CD4-positive, alpha-beta T cell treated with Interleukin-6 for 4 hours (primary cell): ENCODE measurements around the gene PLBD2.

Experiments used
- DNase-seq: peaks from one replicate; pipeline ENCODE4 v3.0.0-alpha.2; 2020; ENCODE audit warnings: mixed read lengths

The PLBD2 gene

GRCh38 chr12:113371808-113372207 lies 13.4 kb downstream of the PLBD2 start:
- DNase-seq = no peak

- DNase-seq = no peak
These were observed 14.0 kb downstream of the PLBD2 start for GRCh38 chr12:113372371-113372770.

- no peak for DNase-seq
These were observed 15.1 kb downstream of the PLBD2 start for GRCh38 chr12:113373440-113373839.

- no peak for DNase-seq
These were observed 15.6 kb downstream of the PLBD2 start for GRCh38 chr12:113373969-113374368.

GRCh38 chr12:113374823-113375428 lies 16.5 kb downstream of the PLBD2 start:
- DNase-seq = no peak

GRCh38 chr12:113378291-113378690 lies 19.9 kb downstream of the PLBD2 start:
- no peak for DNase-seq

- no peak for DNase-seq
These were observed 22.8 kb downstream of the PLBD2 start for GRCh38 chr12:113381220-113381619.

- DNase-seq = no peak
These were observed 23.8 kb downstream of the PLBD2 start for GRCh38 chr12:113382206-113382605.

GRCh38 chr12:113384778-113385177 lies 26.4 kb downstream of the PLBD2 start:
- no peak for DNase-seq

- DNase-seq = no peak
These were observed 27.0 kb downstream of the PLBD2 start for GRCh38 chr12:113385282-113385882.

- no peak for DNase-seq
These were observed 28.6 kb downstream of the PLBD2 start for GRCh38 chr12:113386866-113387566.

GRCh38 chr12:113387631-113388030 lies 29.2 kb downstream of the PLBD2 start:
- no peak for DNase-seq

GRCh38 chr12:113388351-113388750 lies 30.0 kb downstream of the PLBD2 start:
- no peak for DNase-seq

GRCh38 chr12:113390064-113391043 lies 32.0 kb downstream of the PLBD2 start:
- DNase-seq = no peak

GRCh38 chr12:113391145-113391544 lies 32.8 kb downstream of the PLBD2 start:
- DNase-seq = no peak

GRCh38 chr12:113391650-113392337 lies 33.4 kb downstream of the PLBD2 start:
- no peak for DNase-seq

- no peak for DNase-seq
These were observed 34.1 kb downstream of the PLBD2 start for GRCh38 chr12:113392520-113392919.

- DNase-seq = no peak
These were observed 34.7 kb downstream of the PLBD2 start for GRCh38 chr12:113392988-113393579.

GRCh38 chr12:113393749-113394148 lies 35.4 kb downstream of the PLBD2 start:
- no peak for DNase-seq

GRCh38 chr12:113395119-113395518 lies 36.7 kb downstream of the PLBD2 start:
- no peak for DNase-seq

- no peak for DNase-seq
These were observed 37.8 kb downstream of the PLBD2 start for GRCh38 chr12:113396200-113396599.
